ENCODE data around the gene AK3. TPM values are rescaled to one million over a fixed set of nuclear protein-coding genes. Genes with fewer than 3 reads are reported as not detected.

The AK3 gene
- total and polyA plus RNA-seq, 10 of the 15 experiments (the other 5 are each of a cell fraction or from before 2014, with no cell fraction given) = 14.2 to 86.6 (median 43.9) TPM

GRCh38 chr9:4787876-4788275 is 46.9 kb upstream of the AK3 start (continued):
- TF ChIP-seq REST (IDR thresholded peaks at IDR 0.05; ENCODE audit: low read depth, low read length) = no peak
- TF ChIP-seq HDAC6 (IDR thresholded peaks at IDR 0.05; ENCODE audit: unreplicated experiment) = no peak
- TF ChIP-seq SREBF1 (IDR thresholded peaks at IDR 0.05; ENCODE audit: low read length) = no peak
- TF ChIP-seq ZNF274 (IDR thresholded peaks at IDR 0.05; ENCODE audit: insufficient read depth, insufficient read length) = no peak
- TF ChIP-seq ZBTB33 (IDR thresholded peaks at IDR 0.05) = no peak
- TF ChIP-seq ATF7 (IDR thresholded peaks at IDR 0.05; ENCODE audit: low read depth) = no peak
- TF ChIP-seq CEBPB (IDR thresholded peaks at IDR 0.05; ENCODE audit: borderline replicate concordance in 1 of 2, low read depth in 2 of 2, low read length in 2 of 2) = no peak
- no peak for TF ChIP-seq EP300 (IDR thresholded peaks at IDR 0.05; ENCODE audit: borderline replicate concordance in 1 of 2, control insufficient read depth in 1 of 2, low read depth in 2 of 2, low read length in 2 of 2)
